K562 (cell line): ENCODE data around the gene TOM1L2. TPM values are rescaled to one million over a fixed set of nuclear protein-coding genes. Genes with fewer than 3 reads are reported as not detected.

Experiments used
- ATAC-seq: fragments of 200-7000 bp; cut with Tn5 transposase; 3 replicates; pipeline ENCODE4 v1.9.1; 2020; ENCODE audit warnings: moderate library complexity
- BruUV-seq: library from RNA; stranded (reverse); fragments of 400-500 nt; replicated peaks from 2 replicates; lab custom pipeline; 2021; lab: Mats Ljungman, UMichigan
- CTCF ChIA-PET: fragments of 300-600 bp; formaldehyde crosslinking; extraction: SDS; loops from one replicate; lab custom pipeline; 2021; ENCODE audit warnings: low intra/inter-chr PET ratio; lab: Yijun Ruan, JAX
- POLR2A ChIA-PET: fragments of 300-600, 350-650 bp; sonication (Branson Sonifier 250); formaldehyde crosslinking; extraction: SDS; loops from one replicate; lab custom pipeline; 2021; ENCODE audit warnings: antibody characterized with exemption, inconsistent platforms; lab: Yijun Ruan, JAX
- DNase-seq, 4 experiments: peaks; one replicate each; pipeline versions ENCODE4 v3.0.0 to v3.0.0-alpha.2; 2011 to 2018; ENCODE audit warnings: low spot score in 3 of 4, mixed read lengths in 3 of 4; ENCODE audit errors: extremely low read depth in 1 of 4
- FAIRE-seq: peaks from 2 replicates; lab custom pipeline; 2011; peaks lifted over from hg19 to GRCh38; lab: Jason Lieb, UNC
- H2AFZ ChIP-seq: 2 replicates; pipeline ENCODE4 v1.6.0; 2011; ENCODE audit warnings: low read depth, low read length, control low read depth, inconsistent platforms
- H3K27ac ChIP-seq: fragments of 200-600 bp; 3 replicates; pipeline ENCODE4 v1.8.0; 2011; ENCODE audit warnings: low read depth, mild to moderate bottlenecking, control low read depth, inconsistent platforms, low read length, moderate library complexity, mixed read lengths; ENCODE audit errors: extremely low read depth
- H3K27me3 ChIP-seq, 2 experiments: fragments of 300-600 bp in 1 of 2; 2 replicates in 1 of 2; 3 replicates in 1 of 2; pipeline versions ENCODE4 v1.6.0 to v1.8.0; 2011; ENCODE audit warnings: inconsistent platforms in 2 of 2, low read length in 2 of 2, mild to moderate bottlenecking in 1 of 2, mixed read lengths in 1 of 2, moderate library complexity in 1 of 2; ENCODE audit not compliant: control insufficient read depth in 2 of 2, insufficient read depth in 2 of 2
- H3K36me3 ChIP-seq: fragments of 300-600 bp; 3 replicates; pipeline ENCODE4 v1.8.0; 2011; ENCODE audit warnings: mild to moderate bottlenecking, low read length, inconsistent platforms; ENCODE audit not compliant: control insufficient read depth, insufficient read depth
- H3K4me1 ChIP-seq, 2 experiments: fragments of 200-600 bp in 1 of 2; replicated peaks in 1 of 2; 2 replicates in 1 of 2; 3 replicates in 1 of 2; pipeline versions ENCODE4 v1.5.1 to v1.8.0; 2011; ENCODE audit warnings: inconsistent platforms in 2 of 2, low read length in 2 of 2, mild to moderate bottlenecking in 1 of 2, mixed read lengths in 1 of 2, moderate library complexity in 1 of 2; ENCODE audit not compliant: control insufficient read depth in 2 of 2, insufficient read depth in 2 of 2
- H3K4me2 ChIP-seq: 2 replicates; pipeline ENCODE4 v1.6.1; 2011; ENCODE audit warnings: low read length, control low read depth, inconsistent platforms, mixed read lengths; ENCODE audit not compliant: insufficient read depth
- H3K4me3 ChIP-seq: fragments of 200-600 bp; sonication (generic), shearing (Covaris generic); 2 replicates; pipeline ENCODE4 v1.5.1; 2016; ENCODE audit warnings: control low read depth, inconsistent platforms
- H3K79me2 ChIP-seq: fragments of 200-600 bp; 3 replicates; pipeline ENCODE4 v1.8.0; 2011; ENCODE audit warnings: low read length, inconsistent platforms; ENCODE audit not compliant: control insufficient read depth, insufficient read depth
- H3K9ac ChIP-seq, 2 experiments: 2 replicates each; pipeline versions ENCODE4 v1.6.0 to v1.6.1; 2011; ENCODE audit warnings: low read depth in 2 of 2, low read length in 2 of 2, control low read depth in 1 of 2, inconsistent platforms in 1 of 2, mild to moderate bottlenecking in 1 of 2, mixed read lengths in 1 of 2; ENCODE audit not compliant: insufficient read depth in 1 of 2
- H3K9me1 ChIP-seq: one replicate; pipeline ENCODE4 v1.6.0; 2011; ENCODE audit warnings: inconsistent platforms, mild to moderate bottlenecking, low read length, moderate library complexity; ENCODE audit not compliant: control insufficient read depth, insufficient read depth
- H3K9me3 ChIP-seq: replicated peaks from 2 replicates; pipeline ENCODE4 v1.5.1; 2011; ENCODE audit warnings: low read depth, low read length, inconsistent platforms; ENCODE audit not compliant: control insufficient read depth, insufficient read depth
- H4K20me1 ChIP-seq: replicated peaks from 2 replicates; pipeline ENCODE4 v1.6.1; 2011; ENCODE audit warnings: low read length, inconsistent platforms, mixed read lengths; ENCODE audit not compliant: control insufficient read depth, insufficient read depth
- CGGBP1 ChIP-seq: fragments of 250-450 bp; sonication (Bioruptor Pico); IDR thresholded peaks from 2 replicates; pipeline ENCODE4 v1.9.0; 2021; ENCODE audit warnings: mild to moderate bottlenecking
- CREB5 ChIP-seq: fragments of 250-450 bp; sonication (Bioruptor Pico); IDR thresholded peaks from 2 replicates; pipeline ENCODE4 v1.5.0; 2020; ENCODE audit warnings: mild to moderate bottlenecking
- DACH1 ChIP-seq: fragments of 450-650 bp; IDR thresholded peaks from 2 replicates; pipeline ENCODE4 v1.6.1; 2018; ENCODE audit not compliant: partially characterized antibody
- FOXJ3 ChIP-seq: sonication (generic); formaldehyde crosslinking; IDR thresholded peaks from 2 replicates; pipeline ENCODE4 v1.4.0; 2020; ENCODE audit warnings: mild to moderate bottlenecking, missing genetic modification reagents
- GABPB1 ChIP-seq: sonication (generic); formaldehyde crosslinking; IDR thresholded peaks from 2 replicates; pipeline ENCODE4 v1.8.0; 2022; ENCODE audit warnings: mild to moderate bottlenecking, missing genetic modification reagents
- GTF3C2 ChIP-seq: IDR thresholded peaks from 3 replicates; pipeline ENCODE4 v1.6.1; 2011; ENCODE audit warnings: borderline replicate concordance, mild to moderate bottlenecking, moderate library complexity; ENCODE audit not compliant: insufficient read length; ENCODE audit errors: extremely low read depth
- HDAC1 ChIP-seq, 2 experiments: fragments of 450-650 bp; IDR thresholded peaks; 2 replicates each; pipeline ENCODE4 v1.6.1; 2016 to 2017; ENCODE audit warnings: inconsistent platforms in 1 of 2, mild to moderate bottlenecking in 1 of 2, moderate library complexity in 1 of 2
- MAZ ChIP-seq, 2 experiments: fragments of 450-650 bp in 1 of 2; sonication (generic) in 1 of 2; formaldehyde crosslinking; IDR thresholded peaks in 1 of 2; conservative IDR thresholded peaks in 1 of 2; 2 replicates each; pipeline versions ENCODE4 v1.4.0 to v1.5.0; 2020; ENCODE audit warnings: mild to moderate bottlenecking in 1 of 2, missing genetic modification reagents in 1 of 2
- RFX1 ChIP-seq: fragments of 450-650 bp; IDR thresholded peaks from 2 replicates; pipeline ENCODE4 v1.6.1; 2016; ENCODE audit warnings: mild to moderate bottlenecking, moderate library complexity
- RHOXF2B ChIP-seq: fragments of 250-450 bp; sonication (Bioruptor Pico); conservative IDR thresholded peaks from 2 replicates; pipeline ENCODE4 v1.5.1; 2021
- TFAP4 ChIP-seq: sonication (generic); formaldehyde crosslinking; IDR thresholded peaks from 2 replicates; pipeline ENCODE4 v1.8.0; 2022; ENCODE audit warnings: missing genetic modification reagents, mild to moderate bottlenecking, moderate library complexity, borderline replicate concordance
- USF2 ChIP-seq: sonication (generic); formaldehyde crosslinking; IDR thresholded peaks from 2 replicates; pipeline ENCODE4 v1.5.0; 2020; ENCODE audit warnings: missing genetic modification reagents
- ZNF175 ChIP-seq: fragments of 200-800 bp; sonication (Bioruptor generic); IDR thresholded peaks from 2 replicates; pipeline ENCODE4 v1.6.1; 2016; ENCODE audit warnings: low read depth, mild to moderate bottlenecking, missing genetic modification characterization, missing compliant biosample characterization
- ZNF583 ChIP-seq: fragments of 250-450 bp; sonication (Bioruptor Pico); IDR thresholded peaks from 2 replicates; pipeline ENCODE4 v1.4.0; 2020
- whole genome bisulfite sequencing: fragments of 100-300 bp; shearing (Covaris generic); methylation state at CpG from one replicate; pipeline ENCODE4 v1.1.6; 2016; ENCODE audit warnings: low coverage, mixed read lengths; ENCODE audit not compliant: insufficient coverage; ENCODE audit errors: missing lambda C conversion rate; 5-methylcytosine and 5-hydroxymethylcytosine counted together
- in situ Hi-C: fragments of 300-500 bp; cut with MboI; formaldehyde crosslinking; loops from 4 replicates; pipeline ENCODE4 v1.15.0; 2018; ENCODE audit warnings: inconsistent platforms, mixed read lengths
- intact Hi-C: fragments of 100-400 bp; cut with micrococcal nuclease; formaldehyde crosslinking; loops from 2 replicates; pipeline ENCODE4 v1.14.2; 2022
- polyA plus RNA-seq, 8 experiments: library from polyadenylated mRNA; depleted of rRNA in 4 of 8; stranded (reverse) in 5 of 8; unstranded in 3 of 8; fragments of >200 nt; fragmentation: Nextera tagmentation in 2 of 8; fragmentation: Illumina TruSeq in 1 of 8; extraction: Ambion mirVana in 2 of 8; extraction: Trizol in 1 of 8; gene quantifications; 2 replicates each; pipeline versions ENCODE4 v1.2.1 to v1.2.3, GENCODE V29; 2011 to 2014; ENCODE audit warnings: inconsistent platforms in 1 of 8, missing spikeins in 1 of 8
- total RNA-seq, 7 experiments: library from RNA; depleted of rRNA in 6 of 7; stranded (reverse); fragments of >200 nt in 6 of 7; fragmentation: Illumina TruSeq in 2 of 7; extraction: Trizol in 2 of 7; gene quantifications; 2 replicates each; pipeline versions ENCODE4 v1.2.1 to v1.2.3, GENCODE V29; 2011 to 2021; ENCODE audit warnings: low replicate concordance in 1 of 7

Gene TOM1L2
- total and polyA plus RNA-seq, 9 of the 15 experiments (the other 6 are each of a cell fraction or from before 2014, with no cell fraction given), result 0.07 to 6.0 (median 2.5) TPM

- no peak for TF ChIP-seq RHOXF2B (CRISPR knock-in tag)
- TF ChIP-seq CREB5, result no peak
- no peak for TF ChIP-seq USF2 (CRISPR knock-in tag)
- TF ChIP-seq DACH1, result no peak
- no peak for TF ChIP-seq CGGBP1 (CRISPR knock-in tag)
- no peak for TF ChIP-seq GTF3C2
- no peak for TF ChIP-seq MAZ (CRISPR knock-in tag; conservative IDR thresholded peaks at IDR 0.05 in 1 of 2, IDR thresholded peaks at IDR 0.05 in 1 of 2)
- TF ChIP-seq RFX1, result no peak
- TF ChIP-seq ZNF175, result no peak
- no peak for TF ChIP-seq TFAP4 (CRISPR knock-in tag)
- TF ChIP-seq HDAC1 (IDR thresholded peaks at IDR 0.05), result no peak
- no peak for TF ChIP-seq GABPB1 (CRISPR knock-in tag)
- no peak for TF ChIP-seq FOXJ3 (CRISPR knock-in tag)
- TF ChIP-seq ZNF583 (CRISPR knock-in tag), result no peak
- Histone ChIP-seq H3K4me1 (no peaks in the 10 kb centered on the region; a peak in 1 of 5 replicates), H3K9ac (no peak overlapping the region), H3K9me1 (no peaks in the 10 kb centered on the region), H3K27ac (no peak overlapping the region), H3K9me3 (no peaks in the 10 kb centered on the region), H2AFZ (no peak overlapping the region), H3K79me2 (no peaks in the 10 kb centered on the region), H3K36me3 (no peaks in the 10 kb centered on the region), H3K4me2 (no peak overlapping the region), H3K27me3 (peaks cover 0 to 33% of the 10 kb centered on the region in 2 experiments; a peak in 2 of 5 replicates), H3K4me3 (no peak overlapping the region), H4K20me1 (no peaks in the 10 kb centered on the region)
- in situ Hi-C loops, result no loop called here
- CTCF ChIA-PET, result no interaction called here
- BruUV-seq, result no TSS peak
- no peak for DNase-seq
- intact Hi-C loops, result loop anchor here (5.0 kb wide), 1 partner anchor 43 kb away; no protein-coding TSS in a partner anchor
- POLR2A ChIA-PET, result no interaction called here
- WGBS, result 32% methylated on average over 9 of the region's 9 CpGs
- FAIRE-seq, result no peak
- ATAC-seq, result no peak
Observed at GRCh38 chr17:17989081-17989480, 16.9 kb upstream of the TOM1L2 start.
